Suppressor macrophage treated with lipopolysaccharide for 4 hours (primary cell): ENCODE data around the gene AADACL4.
A peak's percentile ranks its signal among the peaks of the same experiment; 100 is the strongest.

Experiments
- DNase-seq: peaks from one replicate; pipeline ENCODE4 v3.0.0-alpha.2; 2020

AADACL4 gene

DNA sequence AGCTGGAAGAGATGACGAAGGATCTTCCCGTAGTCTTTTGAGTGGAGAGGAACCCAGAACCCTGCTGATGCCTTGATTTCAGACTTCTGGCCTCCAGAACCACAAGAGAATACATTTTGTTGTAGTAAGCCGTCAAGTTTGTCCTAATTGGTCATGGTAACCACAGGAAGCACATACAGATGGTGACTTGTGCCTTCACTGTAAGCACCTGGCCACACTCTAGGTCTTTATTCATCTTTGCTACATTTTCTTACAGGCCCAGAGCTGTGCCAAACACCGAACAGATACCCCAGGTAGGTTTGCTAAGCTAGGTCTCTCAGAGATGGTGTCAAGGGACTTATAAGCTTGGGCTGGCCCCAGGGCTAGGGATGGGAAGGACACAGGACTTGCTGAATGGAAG, 30.7 kb upstream of the AADACL4 start:
- no peak for DNase-seq

DNA sequence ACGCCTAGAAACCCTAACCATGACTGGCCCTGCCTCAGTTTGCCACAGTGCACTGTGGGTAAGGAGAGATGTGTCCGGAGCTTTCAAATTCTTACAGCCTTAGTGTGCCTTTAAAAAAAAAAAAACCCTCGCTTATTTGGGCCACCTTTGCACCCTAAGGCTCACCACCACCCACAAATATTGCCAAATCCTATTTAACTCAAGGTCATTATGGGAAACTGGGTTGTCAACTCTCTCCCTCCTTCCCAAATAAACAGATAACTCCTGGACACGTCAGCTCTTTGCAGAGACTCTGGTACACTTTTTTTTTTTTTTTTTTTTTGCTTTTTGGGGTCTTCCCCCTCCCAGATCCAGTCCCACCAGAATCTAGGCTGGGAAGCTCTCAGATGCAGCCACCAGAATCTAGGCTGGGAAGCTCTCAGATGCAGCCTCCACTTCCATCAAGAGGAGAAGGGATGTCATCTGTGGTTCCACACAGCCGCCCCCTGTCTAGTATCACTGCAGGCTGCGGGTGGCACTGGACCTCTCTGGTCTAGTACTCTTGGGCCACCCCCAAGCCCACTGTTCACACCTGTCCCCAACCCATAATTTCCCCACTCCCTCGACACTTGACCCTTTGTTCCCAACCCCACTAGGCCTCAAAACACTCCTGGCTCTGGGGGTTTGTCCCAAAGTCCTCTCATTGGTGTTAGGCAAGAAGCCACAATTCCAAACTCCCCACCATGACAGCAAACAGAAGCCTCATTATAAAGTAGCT, 29.3 kb upstream of the AADACL4 start:
- no peak for DNase-seq

DNA sequence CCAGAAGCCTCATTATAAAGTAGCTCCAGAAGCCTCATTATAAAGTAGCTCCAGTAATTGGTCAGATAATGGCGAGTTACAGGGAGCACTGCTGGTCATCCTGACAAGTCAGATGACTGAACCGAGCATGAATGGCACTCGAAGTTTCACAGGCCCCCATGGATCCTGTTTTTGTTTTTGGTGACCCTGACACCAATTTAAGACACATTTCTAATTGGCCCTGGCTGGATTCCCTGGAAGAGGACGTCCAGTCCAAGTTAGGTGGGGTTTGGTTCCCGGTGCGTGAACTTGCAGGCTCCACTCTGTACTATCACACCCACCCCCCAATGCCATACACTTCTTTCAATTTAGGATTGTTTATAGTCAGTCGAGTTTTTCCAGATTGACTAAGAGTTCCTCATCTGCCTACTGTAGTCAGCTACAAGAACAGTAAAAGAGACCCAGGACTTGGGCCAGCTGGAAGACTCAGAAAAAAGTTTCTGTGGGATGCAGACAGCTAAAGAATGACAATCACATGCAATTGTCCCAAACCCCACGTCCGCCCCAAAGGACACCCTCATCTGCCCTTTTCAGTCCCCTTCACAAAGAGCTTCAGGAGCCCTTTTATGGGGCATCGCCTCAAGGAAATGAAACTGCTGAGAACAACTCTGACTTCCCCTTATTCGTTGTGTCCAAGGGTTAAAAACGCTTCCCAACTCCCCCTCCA, 28.6 kb upstream of the AADACL4 start:
- DNase-seq: peak; percentile 65

DNA sequence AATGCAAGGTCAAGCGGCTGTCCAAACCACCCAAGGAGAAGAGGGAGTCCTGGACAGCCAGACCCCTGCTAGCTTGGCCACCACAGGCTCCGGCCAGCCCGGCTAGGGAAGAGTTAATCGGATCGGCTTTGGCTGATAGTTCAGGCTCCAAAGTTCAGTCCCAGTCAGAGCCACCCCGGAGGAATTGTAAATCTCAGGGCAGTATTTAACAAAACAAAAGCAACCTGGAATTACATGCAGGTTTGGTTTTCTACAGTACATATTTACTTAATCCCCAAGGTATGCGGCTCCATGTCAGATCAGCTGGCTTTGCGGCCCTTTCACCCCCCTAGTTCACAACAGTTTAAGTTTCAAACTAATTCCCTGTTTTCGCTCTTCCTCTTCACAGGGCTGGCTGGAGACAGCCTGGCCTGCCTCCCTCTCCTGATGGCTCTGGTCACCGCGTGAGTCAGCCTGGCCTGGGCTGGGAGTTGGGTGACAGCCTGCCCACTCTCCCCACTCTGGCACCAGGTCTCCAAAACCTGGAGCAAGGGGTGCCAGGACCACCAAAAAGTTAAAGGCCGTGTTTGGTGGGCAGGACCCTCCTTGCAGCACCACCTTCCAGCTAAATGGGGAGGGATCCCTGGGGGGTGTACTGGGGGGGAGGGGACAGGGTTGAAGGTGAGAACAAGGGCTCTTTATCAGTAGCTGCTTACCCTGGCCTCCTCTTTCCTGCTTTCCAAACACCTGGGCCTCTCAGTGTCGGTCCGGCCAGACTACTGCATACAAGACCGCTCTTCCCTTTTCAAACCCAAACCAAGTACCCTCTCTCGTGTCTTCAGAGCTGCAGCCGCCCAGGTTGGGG, 27.8 kb upstream of the AADACL4 start:
- DNase-seq: peak; percentile 77

DNA sequence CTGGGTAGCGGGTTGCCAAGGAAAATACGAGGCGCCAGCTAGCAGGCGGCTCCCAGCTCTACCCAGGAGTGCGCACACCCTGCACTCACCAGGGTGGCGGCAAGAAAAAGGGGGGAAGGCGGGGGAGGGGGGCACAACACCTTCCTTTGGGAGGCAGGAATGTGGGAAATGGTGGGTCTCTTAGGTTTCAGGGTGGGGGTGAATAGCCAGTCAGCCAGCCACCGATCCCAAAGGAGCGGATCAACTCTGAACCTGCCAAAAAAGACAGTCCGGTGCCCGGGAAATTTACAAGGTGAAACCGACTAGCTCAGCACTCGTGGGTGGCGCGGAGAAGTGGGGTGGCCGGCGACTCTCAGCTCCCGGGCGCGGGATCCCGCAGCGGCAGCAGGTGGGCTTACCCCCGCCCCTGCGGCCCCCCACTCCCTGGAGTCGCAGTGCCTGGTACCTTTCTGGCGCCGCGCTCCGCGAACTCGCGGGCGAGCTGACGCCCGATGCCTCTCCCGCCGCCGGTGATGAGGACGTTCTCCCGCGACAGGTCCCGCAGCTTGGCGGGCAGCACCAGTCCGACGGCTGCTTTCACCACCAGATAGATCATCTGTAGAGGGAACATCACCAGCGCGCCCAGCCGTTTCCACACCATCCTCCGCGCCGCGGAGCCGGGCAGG, 27.0 kb upstream of the AADACL4 start:
- peak; percentile 52 for DNase-seq

DNA sequence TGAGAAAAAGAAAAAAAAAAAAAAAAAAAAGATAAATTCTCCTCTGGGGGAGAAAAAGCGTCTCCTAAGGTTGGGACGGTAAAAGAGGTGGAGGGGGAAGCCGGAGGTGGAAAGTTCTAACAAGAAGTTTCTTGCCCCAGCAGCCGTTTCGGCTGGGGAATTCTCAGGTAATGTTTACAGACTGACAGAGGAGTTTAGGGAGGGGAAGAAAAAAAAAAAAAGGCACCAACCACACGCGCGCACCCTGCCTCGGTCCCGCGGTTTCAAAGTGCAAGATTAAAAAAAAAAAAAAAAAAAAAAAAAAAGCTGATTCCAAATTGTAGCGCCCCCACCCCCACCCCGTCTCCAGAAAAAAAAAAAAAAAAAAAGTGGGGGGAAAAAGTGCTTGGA, 26.4 kb upstream of the AADACL4 start:
- DNase-seq: no peak

DNA sequence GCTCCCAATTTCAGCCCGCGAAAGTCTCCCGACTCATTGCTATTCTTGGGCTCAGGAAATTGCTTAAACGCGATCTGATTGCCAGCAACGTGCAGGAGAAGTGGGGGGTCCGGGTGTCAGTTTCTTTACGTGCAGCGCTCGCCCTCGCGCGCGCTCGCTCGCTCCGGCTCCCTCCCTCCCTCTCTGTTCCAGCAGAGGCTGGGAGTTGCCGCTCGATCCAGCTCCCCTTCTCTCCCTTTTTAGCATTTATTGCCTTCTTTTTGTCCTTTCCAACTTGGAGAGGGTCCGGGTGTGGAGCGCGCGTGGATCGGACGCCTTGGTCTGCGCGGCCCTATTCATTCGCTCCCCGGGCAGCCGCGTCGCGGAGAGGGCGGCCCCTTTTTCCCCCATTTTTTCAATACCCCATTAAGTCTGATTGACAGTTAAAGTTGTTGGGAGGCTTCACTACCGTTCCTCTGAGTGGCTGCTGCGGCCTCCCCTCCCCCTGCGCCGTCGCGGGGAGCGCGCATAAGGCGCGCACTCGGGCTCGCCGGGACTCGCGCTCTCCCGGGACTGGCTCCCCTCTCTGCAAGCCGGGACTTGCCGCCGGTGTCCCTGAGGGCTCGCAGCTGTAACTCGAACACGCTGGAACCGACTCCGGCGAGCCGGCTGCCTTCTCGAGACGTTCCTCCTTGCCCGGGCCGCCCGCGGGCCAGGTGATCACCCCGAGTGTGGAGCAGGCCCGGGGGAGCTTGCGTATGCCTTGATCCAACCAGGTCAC, 25.8 kb upstream of the AADACL4 start, which contains the start of gene DHRS3:
TSS of gene DHRS3 (minus strand) at position 310 of the 760 bp plus-strand sequence. CDS start 862 bp downstream, outside the sequence.
- DNase-seq: peak; percentile 49

DNA sequence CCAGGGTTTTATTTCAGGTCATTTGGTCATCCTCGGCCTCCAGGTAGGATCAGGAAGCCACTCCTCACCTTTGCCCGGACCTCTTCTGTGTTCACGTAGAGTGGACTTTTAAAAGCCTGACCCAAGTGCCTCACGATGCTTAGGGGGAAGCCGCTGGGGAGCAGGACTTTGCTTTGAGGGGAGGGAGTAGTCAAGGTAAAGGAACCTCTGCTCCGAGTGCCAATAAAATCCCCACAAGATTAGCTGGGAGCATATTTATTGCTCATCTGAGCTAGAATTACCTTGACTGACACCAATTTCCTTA, 25.3 kb upstream of the AADACL4 start:
- no peak for DNase-seq

DNA sequence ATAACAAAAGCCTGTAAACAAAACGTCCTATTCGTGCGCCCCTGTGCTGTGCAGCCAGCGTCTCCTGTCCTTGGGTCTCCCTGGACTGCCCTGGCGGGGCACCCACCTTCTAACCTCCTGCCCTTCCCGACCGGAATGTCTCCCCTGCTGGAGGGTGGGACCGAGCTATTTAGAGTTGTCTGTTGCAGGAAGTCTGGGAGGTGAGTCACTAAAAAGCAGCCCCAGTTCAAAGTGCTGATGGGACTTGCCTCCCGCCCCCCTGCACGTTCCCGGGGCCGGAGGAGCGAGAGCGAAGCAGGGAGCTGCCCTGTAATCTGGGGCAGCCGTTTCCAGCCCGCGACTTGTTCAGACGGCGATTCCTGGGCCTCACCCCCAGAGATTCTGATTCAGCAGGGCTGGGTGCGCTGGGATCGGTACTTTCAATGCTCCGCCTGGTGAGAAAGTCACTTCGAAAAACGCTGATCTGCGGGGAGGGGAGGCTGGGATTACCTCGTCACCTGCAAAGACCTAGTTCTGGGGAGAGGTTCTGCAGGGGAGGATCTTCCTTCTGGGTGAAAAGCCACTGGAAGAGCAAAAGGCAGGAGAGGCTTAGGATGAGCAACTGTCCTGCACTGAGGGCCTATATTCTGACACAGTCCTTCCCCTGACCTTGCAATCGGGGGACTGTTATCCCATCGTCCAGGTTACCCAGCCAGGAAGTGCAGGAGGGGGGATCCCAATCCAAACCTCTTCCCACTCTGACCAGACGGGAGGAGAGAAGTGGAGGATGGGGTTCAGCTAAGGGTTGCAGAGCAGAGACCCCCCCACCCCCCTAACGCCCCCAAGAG, 24.7 kb upstream of the AADACL4 start:
- DNase-seq: peak; percentile 68

DNA sequence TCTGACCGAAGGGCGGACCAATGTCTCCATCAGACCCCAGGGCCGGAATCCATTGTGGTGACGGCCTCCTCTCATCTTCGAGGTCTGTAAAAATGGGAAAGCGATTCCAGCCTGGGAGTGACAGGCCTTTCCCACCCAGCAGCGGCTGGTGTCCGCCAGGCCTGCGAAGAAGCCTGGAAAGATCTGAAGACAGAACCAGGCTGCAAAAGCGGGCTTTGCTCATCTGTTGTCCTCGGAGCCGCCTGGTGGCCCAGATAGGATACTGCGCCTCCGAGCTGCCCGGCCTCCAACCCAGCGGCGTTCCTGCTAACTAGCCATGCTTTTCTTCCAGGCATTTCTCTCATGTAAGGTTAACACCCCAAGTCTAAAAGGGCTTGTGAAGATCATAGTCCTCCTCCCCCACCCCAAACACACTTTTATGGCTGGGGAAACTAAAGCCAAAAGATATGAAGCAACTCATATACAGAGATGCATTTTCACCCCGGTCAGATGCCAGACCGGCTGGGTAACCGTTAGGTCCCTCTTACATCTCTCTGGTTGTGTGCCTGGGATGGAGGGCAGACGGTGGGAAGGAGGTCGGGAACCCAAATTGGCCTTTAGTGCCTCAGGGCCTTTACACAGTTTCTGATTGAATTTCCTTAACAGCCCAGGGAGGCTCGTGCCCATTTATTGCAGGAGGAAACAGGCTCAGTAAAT, 23.9 kb upstream of the AADACL4 start:
- DNase-seq: peak; percentile 91

DNA sequence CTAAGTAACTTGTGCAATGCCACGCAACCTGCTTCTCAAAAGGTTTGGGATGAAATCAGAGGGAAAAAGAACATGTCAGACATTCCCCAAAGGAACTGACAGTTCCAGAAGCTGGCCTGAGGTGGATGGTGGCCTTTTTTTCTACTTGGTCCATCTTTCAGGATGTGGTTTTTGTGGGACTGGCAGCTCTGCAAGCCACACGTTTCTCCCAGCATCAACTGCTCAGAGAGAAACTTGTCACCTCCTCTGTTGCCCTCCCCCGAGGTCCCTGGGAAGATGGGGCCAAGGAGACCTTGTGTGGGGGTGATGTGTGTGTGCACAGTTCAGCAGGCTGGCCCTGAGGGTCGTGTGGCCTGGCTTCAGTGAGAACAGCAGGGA, 23.4 kb upstream of the AADACL4 start:
- DNase-seq: no peak

DNA sequence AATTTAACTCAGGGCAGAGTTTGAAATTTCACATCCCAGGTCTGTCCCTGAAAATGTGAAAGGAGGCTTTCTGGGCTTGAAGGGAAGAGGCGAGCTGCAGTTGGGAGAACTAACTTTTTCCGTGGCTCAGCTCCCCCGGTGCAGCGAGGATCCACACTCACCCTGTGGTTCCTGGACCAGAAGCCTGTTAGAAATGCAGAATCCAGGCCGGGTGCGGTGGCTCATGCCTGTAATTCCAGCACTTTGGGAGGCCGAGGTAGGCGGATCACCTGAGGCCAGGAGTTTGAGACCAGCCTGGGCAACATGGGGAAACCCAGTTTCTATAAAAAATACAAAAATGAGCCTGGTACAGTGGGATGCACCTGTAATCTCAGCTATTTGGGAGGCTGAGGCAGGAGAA, 23.0 kb upstream of the AADACL4 start:
- no peak for DNase-seq

DNA sequence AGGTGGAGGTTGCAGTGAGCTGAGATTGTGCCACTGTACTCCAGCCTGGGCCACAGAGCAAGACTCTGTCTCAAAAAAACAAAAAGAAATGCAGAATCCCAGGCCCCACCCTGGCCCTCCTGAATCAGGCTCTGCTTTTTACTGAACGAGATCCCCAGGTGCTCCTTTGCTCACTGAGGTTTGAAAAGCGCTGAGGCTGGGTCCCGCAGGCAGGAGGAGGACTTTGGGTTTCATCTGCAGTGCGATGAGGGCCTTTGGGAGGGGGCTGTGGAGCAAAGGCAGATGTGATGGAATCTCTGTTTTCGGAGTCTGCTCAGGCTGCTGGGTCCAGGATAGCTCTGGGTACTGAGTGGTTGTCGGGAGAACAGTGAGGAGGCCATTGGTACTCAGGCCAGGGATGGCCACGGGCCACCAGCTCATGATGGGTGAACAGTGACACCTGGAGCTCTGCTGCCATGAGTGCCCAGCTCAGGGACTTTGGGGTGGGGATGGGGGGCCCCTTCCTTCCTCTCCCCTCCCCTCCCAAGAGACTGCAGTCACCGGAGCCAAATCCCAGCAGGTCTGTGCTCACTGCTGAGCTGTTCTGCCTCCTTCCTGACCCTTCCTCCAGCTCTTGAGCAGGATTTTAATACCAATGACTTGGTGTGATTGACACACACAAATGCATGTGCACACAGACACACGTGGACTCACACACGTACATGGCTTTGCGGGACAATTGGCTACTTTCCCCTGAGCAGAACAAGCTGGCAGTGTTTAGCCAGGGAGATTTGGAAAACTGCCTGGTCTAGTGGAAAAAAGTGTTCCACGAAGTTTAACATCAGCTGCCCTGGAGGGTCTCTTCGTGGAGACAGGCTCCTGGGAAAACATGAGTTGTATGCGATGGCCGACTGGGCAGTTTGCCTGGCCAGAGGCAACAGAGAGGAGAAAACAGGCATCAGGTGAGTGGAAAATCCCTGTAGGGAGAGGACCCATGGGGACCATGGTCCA, 22.2 kb upstream of the AADACL4 start:
- no peak for DNase-seq

DNA sequence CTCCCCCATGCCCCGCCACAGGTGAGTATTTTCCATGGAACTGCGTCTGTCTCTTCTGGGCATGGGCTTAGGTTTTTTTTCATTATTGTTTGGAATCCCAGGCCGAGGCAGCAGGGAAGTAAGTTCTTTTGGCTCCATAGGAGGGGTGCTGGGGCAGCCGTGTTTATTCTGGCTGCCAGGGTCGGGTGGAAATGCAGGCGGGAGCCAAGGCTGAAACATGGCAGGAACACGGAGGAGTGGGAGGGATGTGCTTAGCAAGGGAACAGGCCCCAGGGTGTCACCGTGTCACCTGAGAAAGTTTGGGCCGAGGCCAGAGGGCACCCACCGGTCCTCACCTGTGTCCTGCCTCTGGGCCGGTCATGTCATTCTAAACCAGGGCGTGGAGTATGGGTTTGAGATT, 21.4 kb upstream of the AADACL4 start:
- DNase-seq: no peak

DNA sequence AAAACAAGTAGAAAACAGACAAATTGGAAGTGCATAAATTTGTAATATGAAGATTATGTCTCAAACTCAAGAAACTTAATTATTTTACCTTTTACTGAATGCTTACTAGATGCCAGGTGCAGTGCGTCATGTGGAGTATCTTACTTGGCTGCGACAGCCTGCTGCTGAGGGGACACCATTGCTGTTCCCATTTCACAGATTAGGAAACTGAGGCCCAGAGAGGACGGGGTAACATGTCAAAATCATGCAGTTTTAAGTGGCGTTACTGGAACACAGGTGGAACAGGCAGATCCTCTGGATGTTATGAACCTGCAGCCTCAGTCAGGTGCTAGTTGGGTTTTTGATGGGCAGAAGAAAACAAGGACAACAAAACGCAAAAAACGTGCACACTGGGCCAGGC, 18.6 kb upstream of the AADACL4 start:
- DNase-seq: no peak

DNA sequence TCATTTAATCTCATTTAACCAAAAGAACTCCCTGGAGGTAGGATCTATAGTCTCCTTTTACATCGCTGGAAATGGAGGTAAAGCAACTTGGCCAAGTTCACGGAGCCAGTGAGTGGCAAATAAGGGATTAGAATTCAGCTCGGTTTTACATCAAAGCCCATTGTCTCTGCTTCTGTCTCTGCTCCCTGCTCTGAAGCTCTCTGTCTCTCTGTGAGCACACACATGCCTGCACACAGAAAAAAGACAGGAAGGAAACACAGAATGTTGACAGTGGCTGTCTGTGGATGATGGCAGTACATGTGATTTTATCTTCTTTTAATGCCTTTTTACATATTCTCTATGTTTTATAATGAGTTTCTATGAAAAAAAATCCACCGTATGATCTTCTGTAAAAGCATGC, 17.0 kb upstream of the AADACL4 start:
- no peak for DNase-seq

DNA sequence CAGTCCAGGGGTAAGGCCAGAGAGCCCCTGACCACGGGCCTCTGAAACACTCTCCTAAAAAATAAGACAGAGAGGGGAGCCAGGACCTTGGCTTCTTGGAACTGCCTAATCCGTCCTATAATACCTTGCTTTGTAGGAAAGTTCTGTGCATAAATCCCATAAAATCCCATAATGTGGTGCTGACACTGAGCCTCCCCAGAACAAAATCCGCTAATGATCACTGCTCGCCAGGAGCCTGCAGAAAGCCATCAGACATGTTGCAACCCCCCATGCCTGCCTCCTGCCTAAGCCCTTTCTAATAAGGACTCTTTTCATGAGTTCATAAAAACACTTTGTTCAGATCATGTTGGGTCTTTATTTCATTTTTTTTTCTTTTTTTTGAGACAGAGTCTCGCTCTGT, 16.6 kb upstream of the AADACL4 start:
- no peak for DNase-seq

DNA sequence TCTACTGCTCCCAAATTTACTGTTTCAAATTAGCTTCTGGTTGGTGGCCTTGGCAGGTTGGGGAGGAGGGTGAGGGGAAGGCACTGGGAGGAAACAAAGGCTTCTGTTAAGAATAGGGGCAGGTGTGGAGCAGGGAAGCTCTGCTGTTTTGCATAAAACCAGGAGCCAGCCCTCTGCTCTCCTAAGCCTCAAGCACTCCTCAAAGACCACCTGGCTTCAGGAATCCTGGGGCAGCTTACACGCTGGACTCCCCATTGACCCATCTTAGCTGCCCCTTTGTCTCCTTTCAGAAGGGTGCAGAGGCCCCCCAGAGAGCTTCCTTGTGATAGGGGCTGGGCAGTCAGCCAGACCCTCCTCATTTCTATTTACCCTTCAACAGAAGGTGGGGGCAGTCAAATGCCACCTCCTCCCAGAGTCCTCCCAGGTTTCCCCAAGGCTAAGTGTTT, 14.4 kb upstream of the AADACL4 start:
- no peak for DNase-seq

DNA sequence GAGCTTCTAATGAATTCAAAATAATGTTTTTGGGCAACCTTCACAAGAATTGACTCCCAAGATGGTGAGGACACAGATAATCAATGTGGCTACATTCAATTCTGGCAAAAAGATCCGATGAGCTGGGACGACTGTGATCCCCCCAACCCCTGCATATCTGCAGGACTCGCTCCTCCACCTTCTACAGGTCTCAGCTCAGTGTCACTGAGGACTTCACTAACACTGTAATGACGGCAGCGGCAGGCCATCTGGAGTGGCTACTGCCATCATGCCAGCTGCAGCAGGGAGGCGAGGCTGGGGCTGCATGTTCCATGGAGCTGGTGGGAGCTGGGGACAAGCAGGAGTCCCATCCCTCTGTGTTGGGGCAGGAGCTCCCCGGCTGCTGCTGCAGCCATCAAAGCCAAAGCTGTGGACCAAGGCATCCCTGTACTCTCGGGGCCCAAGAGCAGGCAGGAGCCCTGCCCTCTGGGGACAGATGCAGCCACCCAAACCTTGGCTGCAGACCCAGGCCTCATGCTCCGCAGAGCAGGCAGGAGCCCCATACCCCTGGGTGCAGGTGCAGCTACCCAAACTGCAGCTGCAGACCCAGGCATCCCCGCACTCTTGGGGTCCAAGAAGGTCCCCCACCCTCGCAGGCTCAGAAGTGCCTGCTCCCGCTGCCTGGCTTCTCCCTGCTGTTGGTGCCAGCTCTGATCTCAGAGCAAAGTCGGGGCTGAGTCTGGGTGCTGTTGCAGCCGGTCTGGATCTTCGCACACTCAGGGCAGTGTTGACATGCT, 13.7 kb upstream of the AADACL4 start:
- no peak for DNase-seq
